Stimulated activated CD4-positive, alpha-beta T cell treated with anti-CD3 and anti-CD28 coated beads, Interleukin-4, amount 100 ng/mL, for 24 hours (primary cell): ENCODE results near the gene EVC2.

ENCODE experiments used
- DNase-seq: peaks from one replicate; pipeline ENCODE4 v3.0.0-alpha.2; 2020

Gene EVC2

DNA sequence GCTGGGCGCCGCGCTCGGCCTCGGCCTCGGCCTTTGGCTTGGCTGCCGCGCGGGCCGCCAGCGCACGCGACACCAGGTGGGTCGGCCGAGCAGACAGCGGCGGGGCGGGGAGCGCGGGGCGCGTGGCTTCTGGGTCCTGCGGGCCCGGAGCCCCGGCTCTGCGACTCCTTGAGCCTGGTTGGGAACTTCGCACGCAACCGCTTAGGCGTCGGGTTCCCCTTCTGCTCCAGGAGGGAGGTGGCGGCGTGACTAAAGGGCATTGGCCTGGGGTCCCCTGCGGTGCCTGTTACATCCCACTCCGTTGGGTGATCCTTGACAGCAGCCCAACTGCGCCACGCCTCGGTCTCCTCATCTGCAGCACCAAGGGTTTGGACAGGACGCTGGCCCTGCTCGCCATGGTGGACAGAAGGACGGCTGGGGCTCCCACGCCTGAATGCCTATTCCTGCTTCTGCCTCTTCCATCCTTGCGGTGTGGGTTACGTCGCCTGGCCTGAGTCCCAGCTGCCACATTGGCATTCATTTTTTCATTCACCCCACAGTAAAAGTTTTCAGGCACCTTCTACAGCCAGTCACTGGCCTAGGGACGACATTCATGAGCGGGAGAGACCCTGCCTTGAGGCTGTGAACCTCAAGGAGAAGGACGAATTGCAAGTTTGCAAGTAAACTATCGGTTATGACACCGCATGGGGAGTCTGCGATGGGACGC is 3.3 kb upstream of the EVC2 start:
- no peak for DNase-seq

DNA sequence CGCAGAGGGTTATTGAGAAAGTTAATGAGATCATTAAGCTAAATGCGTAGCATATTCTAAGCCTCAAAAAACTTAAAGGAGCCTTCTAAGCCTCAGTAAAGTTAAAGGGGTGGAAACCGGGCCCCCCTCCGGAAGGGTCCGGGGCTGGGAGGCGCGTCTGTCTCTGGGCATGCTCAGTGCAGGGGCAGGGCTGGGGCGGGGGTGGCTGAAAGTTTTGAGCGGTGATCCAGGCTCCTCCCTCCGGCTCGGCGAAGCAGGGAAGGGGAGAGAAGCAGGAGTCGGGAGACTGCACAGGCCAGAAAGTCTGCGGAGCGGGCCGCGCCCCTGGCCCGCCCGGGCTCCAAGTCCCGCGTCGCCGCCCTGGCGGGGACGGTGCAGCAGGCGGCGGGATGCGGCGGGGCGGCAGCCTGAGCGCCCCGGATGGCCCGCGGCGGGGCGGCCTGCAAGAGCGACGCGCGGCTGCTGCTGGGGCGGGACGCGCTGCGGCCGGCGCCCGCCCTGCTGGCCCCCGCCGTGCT is 2.7 kb upstream of the EVC2 start, which contains the start of gene EVC:
EVC (plus strand) TSS at position 241 of the 518 bp plus-strand sequence; CDS start at position 421, 180 bp downstream.
- DNase-seq = peak; percentile 12

DNA sequence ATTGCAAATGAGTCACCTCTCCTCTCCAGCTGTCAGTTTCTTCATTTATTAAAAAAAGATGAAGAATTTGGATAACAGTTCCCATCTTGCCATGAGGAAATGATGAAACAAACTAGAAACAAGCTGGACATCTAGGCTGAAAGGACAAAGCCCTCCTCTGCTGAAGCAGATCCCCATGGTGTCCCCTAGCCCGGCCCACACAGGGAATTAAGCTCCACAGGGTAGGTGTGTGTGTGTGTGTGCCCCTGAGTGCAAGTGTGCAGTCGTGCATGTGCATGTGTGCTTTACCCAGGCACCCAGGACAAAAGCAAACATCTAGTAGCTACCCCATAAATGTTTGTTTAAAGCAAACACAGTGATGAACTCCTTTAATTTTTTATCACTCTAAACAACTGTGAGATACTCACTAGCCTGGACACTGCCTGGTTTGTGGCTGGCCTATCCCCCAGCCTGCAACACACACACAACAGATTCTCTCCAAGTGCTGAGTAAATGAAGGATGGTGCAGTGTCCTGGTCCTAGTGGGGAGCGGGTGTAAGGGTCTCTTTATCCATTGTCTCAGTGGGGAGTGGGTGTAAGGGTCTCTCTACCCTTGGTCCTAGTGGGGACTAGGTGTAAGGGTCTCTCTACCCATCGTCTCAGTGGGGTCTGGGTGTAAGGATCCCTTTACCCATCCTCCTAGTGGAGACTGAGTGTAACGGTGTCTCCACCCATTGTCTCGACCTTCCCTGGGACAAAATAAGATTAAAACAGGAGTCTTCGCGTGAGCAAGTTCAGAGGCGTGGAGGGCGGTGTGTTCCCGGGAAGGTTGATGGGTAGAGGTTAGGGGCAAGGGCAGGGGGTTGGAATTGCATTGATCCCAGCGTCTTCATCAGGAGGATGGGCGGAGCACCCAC is 2.0 kb upstream of the EVC2 start:
- DNase-seq = no peak

DNA sequence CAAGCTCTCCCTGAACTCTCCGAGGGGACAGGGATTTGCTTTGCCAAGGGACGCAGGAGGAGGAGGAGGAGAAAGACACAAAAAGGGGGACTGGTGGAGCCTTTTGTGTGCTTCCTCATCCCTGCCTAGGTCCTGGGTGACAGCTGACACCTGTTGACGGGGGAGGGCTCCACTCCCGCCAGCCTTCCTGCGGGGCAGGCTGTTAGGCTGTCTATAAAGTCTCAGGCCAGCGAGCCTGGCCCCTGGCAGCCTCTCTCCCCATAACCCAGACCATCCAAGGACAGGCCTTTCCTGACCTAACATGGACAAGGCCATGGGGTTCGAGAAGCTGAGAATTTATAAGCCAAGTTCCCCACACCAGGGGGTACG is 832 bp upstream of the EVC2 start:
- DNase-seq = no peak

DNA sequence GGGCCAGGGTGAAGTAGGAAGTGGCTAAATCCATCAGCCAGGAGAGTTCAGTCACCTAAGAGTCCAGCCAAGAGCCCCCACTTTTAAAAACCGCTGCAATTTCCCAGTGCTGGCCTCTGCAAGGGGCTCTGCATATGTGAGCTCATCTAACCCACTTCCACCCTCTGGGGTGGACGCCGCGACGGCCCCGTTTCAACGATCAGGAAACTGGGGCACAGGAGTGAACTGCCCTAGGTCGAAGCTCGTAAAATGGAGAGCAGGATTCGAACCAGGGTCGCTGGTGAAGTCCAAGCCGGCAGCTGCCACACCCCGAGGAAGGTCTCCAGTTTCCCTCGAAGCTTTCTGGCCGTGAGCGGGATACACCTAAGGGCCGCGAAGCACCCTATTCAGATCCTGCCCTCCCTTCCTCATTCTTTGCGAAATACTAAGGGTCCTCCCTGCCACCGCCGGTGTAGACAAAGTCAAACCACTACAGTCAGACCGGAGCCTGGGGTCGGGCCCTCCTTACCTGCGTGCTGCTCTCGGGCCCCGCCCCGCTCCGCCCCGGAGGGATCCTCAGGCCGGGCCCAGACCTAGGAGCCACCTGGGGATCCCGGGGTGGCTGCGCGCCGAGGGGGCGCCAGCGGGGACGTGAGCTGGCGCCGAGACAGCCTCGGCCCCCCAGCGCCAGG is 446 bp downstream of the EVC2 start:
- DNase-seq = no peak

DNA sequence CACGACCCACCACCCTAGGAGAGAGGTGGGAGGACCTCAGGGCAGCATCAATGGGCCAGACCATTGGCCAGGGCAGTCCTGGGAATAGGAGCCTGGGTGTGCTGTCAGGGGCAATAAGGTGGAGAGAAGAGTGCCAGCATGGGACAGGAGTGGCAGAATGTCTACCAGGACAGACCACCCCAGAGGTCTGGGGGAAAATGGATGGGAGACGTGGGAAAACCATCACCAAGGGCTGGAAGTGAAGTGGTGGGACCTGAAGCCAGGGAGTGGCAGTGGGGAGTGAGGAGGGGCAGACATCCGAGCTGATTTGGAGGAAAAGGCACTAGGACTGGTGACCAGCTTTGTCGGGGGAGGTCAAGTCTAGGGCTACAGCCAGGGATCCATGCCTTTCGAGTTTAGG is 993 bp downstream of the EVC2 start:
- no peak for DNase-seq

DNA sequence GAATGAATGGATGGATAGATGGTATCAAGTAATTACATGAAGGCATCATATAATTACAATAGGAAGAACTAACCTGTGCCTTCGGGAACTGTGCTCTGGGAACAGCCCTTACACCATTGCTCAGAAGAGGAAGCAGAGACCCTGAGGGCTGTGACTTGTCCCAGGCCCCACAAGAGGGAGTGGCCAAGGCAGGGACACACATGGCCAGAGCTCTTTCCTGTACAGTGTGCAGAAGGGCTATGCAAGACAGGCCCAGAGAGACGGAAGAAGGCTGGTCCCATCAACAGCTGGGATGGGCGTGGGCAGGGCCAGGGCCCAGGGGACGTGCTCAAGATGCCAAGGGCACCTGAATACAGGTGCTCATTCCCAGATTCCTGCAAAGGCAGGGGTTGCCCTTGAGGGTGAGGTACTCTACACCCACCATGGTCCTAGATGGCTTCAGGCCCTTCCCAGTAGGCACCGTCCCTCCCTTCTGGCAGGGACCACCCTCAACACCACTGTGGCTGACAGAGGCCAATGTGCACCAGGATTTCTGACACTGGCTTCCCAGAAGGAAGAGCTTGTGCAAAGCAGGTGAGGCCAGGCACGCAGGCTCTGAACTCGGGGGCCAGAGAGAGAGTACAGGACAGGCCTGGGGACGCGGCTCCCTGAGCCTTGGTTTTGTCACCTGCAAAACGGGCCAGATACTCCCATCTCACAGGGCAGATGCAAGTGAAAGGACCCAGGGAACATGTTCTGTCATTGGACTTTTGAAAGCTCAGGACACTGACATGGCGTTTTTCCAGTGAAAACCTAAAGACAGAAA is 1.7 kb downstream of the EVC2 start:
- DNase-seq = no peak

DNA sequence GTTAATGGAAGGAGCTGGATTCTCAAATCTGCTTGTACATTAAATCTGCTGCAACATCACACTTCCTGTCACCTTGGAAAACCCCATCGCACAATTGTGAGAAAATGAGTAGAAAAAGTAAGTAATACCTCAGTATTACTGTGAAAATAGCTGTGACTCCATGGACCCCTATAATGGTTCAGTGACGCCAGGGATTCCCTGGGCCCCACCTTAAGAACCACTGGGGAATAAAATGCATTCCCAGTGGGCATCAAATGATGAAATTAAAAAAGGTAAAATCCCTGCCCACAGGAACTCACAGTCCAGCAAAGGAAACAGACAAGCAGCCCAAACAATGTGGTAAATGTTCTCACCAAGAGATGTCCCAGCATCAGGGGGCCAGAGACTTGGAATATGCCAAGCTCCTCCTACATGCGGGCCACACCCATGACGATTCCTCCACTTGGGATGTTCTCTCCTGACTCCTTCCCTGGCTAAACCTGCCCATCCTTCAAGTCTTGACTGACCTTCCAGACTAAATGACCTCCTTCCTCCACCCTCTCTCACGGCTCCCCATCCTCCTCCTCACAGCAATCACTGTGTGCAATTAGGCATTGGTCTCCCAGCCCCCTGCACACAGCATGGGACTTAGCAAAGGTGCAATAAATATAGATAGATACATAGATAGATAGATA is 2.6 kb downstream of the EVC2 start:
- no peak for DNase-seq

DNA sequence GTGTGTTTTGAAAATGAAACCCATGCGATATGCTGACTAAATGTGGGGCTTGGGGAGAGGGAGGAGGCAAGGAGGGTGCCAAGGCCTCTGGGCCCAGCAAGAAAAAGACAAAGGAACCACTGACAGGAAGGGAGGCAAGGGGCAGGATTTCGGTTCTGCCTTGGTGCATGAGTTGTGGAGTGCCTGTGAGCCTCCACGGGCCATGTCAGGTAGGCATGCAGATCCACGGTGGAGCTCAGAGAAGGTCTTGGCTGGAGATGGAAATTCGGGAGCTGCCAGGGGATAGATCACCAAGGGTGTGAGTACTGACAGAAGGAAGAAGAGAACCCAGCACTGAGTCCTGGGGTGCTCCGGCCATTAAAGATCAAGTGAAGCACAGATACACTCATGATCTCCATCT is 4.1 kb downstream of the EVC2 start:
- no peak for DNase-seq

DNA sequence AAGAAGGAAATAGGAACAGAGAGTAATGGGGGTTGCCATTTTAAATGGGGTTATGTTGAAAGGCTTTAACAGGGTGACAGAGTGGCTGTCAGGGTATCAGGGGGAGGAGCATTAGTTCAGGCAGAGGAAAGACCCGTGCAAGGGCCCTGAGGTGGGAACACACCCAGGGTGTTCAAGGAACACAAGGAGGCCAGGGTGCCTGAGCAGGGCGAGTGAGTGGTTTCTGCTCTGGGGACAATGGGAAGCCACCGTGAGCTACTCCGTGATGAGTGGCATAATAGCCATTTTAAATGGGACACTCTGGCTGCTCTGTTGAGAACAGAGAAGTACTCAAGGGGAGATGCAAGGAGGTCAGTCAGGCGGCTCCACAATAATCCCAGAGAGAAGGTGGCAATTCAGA is 4.5 kb downstream of the EVC2 start:
- DNase-seq = no peak

DNA sequence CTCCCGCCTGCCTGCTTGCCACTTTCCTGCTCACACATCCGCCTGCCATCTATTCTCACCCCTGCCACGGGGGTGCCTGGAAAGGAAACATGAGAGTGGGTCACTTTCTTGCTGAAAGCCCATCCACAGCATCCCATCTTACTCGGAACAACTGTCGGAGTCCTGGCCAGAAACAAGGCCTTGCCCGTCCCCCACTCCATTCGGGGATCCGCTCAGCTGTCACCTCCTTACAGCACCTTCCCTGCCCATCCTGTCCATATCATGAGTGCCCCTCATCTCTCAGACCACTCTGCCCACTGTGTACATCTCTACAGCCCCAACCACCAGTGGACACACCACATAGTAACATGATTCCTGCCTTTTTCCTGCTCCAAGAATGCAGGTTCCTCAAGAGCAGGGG is 6.4 kb downstream of the EVC2 start:
- no peak for DNase-seq

DNA sequence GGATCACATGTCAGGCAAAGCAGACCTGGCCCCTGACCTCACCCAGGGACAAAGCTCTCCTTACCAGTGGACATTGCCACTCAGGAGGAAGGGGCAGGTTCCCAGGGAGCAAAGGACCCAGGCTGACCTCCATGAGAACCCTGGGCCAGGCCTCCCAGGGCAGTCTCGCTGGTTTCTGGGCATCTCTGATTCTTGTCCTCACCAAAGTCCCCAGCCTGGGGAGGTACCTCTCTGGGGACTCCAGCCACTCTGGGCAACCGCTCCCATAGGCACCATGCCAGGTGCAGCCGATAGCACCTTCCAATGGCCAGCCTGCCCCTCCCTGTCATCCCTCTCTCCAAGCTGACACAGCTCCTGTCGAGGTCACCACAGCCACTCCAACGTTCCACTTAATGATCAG is 7.9 kb downstream of the EVC2 start:
- no peak for DNase-seq

DNA sequence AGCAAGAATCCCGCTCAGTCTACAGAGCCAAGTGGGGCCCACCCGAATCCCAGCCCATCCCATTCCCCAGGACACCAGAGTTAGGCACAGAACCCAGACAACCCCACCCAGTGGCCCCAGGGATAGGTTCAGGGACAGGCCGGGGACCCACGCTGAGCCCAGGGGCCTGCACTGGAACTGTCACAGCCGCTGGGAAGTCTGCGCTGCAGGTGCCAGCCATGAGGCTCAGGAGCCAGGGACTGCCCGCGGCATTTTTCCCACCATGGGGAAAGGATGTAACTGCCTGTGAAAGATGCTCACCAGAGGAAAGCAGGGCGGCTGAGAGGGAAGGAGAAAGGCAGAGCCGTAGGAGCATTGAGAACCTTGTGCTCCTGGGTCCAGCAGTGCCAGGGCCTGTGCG is 12.0 kb downstream of the EVC2 start:
- no peak for DNase-seq

DNA sequence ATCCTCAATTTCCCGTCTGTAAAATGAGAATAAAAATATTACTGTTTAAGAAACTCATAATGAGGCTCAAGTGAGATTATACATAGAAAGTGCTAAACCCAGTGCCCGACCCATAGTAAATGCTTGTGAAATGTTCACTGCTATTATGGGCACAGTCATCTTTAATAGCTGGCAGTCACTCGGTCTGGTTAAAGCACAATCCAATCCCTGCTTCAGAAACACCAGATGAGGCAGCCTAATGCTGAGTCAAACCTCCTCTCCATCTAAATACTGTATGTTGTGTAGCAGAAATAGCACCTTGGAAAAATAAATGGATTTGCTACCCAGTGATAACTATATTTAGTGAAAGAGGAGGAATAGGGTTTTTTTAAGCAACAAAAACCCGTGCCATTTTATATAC is 14.5 kb downstream of the EVC2 start:
- DNase-seq = no peak

DNA sequence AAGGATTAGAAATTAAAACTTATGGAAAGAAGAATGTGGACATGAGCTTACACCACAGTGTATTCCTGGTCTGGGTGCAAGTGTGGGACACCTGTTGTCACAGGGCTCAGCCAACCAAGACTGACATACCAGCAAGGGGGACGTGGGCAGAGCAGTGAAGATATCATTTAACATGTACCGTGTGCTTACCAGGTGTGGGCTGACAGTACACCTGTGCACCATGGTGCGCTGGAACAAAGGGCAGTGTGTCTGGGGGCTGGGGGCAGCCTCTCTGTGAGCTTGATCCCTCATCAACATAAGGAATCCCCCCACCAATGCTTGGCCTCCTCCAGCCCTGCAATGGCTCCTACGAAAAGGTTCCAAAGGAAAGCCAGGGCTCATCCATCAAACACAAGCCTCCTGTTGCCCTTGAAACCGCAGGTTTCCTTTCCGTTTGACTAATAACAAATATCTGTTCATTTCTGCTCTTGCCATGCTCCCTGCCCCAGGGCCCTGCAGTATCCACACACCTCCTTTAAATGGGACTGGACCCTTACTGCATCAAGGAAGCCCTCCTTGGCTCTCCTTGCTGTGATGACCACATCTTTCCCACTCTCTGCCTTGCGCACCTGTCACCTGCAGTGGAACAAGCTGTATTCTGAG is 16.7 kb downstream of the EVC2 start:
- no peak for DNase-seq

DNA sequence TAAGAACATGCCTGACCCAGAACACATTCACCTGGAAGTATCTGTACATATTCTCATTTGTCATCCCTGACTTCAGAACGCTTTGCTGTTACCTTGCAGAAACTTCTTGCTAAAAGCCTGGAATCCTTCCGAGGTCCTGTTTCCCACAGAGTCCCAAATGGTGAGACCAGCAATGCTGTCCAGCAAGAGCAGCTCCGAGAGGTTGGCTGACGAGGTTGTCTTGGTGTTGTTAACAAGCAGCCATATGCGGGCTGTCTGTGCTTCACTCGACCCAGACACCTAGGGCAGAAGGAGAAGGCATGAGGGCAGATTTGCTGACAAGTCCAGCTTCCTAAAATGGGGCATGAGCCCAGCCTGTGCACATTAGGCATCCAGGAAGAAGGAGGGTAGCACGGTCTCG is 19.3 kb downstream of the EVC2 start:
- no peak for DNase-seq

DNA sequence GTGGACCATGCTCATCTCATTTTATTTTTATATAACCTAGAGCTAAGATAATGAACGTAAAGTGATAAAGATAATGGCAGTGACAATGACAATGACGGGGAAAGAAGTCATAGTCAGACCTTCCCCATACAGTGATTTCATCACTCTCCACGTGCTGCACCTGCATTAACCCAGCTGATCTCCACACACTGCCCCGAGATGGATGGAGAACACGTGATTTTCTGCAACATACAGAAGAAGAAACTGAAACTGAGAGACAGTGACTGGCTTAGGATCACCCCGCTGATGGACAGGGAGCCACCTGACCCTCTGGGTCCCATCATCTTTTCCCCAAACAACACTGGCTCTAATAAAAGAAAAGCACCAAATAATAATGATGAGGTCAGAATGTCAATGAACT is 22.0 kb downstream of the EVC2 start:
- no peak for DNase-seq

DNA sequence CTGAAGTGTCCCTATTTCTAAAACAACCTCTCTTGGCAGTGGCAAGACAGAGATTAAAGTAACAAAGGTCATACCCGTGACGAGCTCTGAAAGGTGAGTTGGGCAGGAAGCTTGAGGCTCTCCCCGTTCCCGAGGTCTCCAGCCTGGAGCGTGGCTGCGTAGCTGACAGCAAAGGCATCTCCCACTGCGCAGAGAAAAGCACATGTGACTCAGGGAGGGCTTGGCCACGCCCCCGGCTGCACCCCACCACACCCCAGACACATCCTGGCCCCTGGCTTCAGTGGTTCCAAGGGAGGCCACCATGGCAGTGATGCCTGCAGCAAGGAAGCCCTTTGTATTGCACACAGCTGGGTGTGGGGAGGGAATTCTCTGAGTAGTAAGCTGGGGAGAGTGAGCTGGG is 23.1 kb downstream of the EVC2 start:
- DNase-seq = no peak

DNA sequence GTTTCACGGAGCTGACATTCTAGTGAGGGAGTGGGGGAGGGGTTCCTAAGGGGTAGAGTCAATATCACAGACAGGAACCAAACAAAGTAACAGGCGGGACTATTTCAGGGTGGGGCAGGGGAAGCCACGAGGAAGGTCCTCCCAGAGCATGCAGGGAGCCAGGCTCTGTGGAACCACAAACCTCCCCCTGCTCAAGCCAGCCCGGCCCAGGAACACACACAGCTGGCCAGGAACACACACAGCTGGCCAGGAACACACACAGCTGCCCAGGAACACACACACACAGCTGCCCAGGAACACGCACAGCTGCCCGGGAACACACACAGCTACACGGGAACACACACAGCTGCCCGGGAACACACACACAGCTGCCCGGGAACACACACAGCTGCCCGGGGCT is 24.8 kb downstream of the EVC2 start:
- DNase-seq = no peak

DNA sequence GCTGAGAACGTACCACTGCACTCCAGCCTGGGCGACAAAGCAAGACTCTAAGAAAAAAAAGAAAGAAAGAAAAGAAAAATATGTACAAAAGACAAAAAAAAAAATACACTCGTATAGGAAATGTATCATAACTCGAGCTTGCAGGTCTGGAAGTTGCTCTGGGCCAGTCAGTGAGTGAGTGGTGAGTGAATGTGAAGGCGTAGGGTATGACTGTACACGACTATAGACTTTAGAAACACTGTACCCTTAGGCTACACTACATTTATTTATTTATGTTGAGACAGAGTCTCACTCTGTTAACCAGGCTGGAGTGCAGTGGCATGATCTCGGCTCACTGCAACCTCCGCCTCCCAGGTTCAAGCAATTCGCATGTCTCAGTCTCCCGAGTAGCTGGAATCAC is 29.4 kb downstream of the EVC2 start:
- no peak for DNase-seq

DNA sequence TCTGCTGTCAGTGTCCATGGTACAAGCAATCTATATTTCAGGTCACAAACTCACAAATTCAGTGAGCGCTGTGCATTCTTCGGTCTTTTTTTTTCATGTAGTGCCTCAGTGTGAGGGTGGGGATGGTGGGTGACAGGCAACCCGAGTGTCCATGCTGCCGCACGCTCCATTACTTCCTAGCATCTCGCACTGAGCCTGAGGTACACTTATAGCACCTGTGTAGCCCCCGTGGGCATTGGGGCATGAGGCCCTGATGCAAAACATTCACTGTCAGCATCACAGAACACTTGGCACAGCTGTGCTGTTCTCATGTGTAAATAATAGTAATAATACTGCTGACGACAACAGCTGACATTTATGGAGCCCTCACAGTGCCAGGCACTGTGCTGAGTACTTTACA is 31.6 kb downstream of the EVC2 start:
- no peak for DNase-seq

DNA sequence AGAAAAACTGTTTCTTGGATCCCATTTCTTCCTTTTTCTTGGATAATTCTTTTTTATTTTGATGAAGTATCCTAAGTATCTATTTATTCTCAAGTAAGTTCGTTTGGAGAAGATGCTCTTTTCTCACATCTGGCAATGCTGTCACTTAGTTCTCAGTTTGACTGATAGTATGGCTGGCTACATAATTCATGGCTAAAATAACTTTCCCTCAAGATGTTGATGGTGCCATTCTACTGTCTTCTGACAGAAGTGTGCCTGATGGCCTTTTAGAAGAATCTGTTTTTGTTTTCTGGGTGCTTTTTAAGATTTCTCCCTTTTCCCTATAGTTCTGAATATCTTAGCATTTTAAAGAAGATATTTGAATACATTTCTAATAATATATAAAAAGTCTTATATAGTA is 41.6 kb downstream of the EVC2 start:
- no peak for DNase-seq
